ENCODE measurements around the gene ENOX2.

ENOX2 gene

GRCh38 chrX:130778773-130779172 lies 124.2 kb downstream of the ENOX2 start:
- FAIRE-seq (no peak), DNase-seq (ENCODE audit: insufficient read length, low spot score) (no peak)
- TF ChIP-seq CTCF (IDR thresholded peaks at IDR 0.05; ENCODE audit: insufficient read depth, missing control alignments), result no peak

DNA sequence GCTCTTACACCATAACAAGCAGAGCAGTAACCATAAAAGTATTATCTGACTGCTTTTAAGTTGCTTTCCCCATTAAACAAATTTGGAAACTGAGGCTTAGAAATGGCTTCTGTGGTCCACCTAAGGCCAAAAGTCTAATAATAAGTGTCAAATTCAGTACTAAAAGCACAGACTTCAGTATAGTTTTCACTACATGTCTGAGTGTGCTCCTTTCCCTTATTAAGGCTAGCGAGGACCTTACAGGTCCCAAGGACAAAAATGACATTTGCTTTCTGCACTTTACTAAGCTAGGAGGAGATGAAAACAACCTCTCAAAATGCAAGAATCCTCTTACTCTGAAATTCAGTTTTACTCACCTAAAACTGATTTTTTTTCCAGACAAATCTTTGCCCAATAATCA lies 127.2 kb downstream of the ENOX2 start:
- no peak for TF ChIP-seq CTCF (IDR thresholded peaks at IDR 0.05; ENCODE audit: insufficient read depth, missing control alignments)
- DNase-seq (ENCODE audit: insufficient read length, low spot score) (no peak), FAIRE-seq (no peak)

DNA sequence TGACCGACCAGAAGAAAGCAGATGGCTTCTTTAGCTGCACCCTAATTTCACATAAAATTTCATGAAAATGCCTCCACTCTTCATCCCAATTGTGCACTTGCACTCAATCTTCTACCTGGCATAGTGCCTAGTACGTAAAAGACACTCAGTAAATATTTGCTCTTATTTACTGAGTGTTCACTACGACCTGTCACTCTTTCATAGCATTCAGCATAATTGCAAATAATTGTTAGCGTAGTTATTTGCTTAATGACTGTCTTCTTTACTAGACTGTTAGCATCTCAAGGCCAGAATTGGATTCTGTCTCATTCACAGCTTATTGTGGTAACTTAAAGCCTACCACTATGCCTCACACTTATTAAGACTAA lies 130.2 kb downstream of the ENOX2 start:
- DNase-seq (ENCODE audit: insufficient read length, low spot score) (no peak), FAIRE-seq (no peak)

DNA sequence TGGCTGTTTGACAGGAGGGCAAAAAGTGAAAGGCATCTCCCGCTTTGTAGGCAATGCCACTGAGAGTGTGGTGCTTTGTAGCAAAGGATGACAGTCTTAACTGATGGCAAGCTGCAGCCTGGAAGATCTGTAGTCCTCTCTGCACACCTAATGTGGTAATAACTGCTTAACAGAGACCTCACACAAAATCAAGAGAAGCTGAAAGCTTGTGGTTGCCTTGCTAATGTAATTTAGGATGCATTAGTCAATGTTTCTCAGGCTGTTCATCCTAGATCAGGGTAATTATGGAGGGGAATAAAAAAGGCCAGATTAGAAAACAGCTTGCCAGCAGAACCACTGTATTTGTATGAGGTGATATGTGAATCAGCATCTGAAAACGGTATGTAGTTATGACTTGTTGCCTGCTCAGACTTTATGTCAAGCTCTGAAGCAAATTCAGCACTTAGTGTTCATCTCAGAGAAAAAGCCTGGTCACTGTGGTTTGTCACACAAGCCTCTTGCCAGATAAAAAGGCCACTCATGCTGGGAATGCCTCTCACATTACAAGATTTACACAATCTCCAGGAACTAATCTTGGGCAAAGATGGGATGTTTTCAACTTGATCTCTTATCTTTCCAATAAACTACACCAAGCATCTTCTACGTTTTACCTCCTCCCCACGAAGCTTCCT lies 130.8 kb downstream of the ENOX2 start:
- FAIRE-seq (no peak), DNase-seq (ENCODE audit: insufficient read length, low spot score) (no peak)
- TF ChIP-seq CTCF (IDR thresholded peaks at IDR 0.05; ENCODE audit: insufficient read depth, missing control alignments), result no peak

More for the DNA sequence above, 130.2 kb downstream of the ENOX2 start:
- TF ChIP-seq CTCF (IDR thresholded peaks at IDR 0.05; ENCODE audit: insufficient read depth, missing control alignments), result no peak

GRCh38 chrX:130771648-130772047 lies 131.4 kb downstream of the ENOX2 start:
- DNase-seq (ENCODE audit: insufficient read length, low spot score) (no peak), FAIRE-seq (no peak)
- TF ChIP-seq CTCF (IDR thresholded peaks at IDR 0.05; ENCODE audit: insufficient read depth, missing control alignments), result no peak

- no peak for TF ChIP-seq CTCF (IDR thresholded peaks at IDR 0.05; ENCODE audit: insufficient read depth, missing control alignments)
- FAIRE-seq (no peak), DNase-seq (ENCODE audit: insufficient read length, low spot score) (no peak)
Observed at GRCh38 chrX:130771230-130771629, 131.8 kb downstream of the ENOX2 start.

DNA sequence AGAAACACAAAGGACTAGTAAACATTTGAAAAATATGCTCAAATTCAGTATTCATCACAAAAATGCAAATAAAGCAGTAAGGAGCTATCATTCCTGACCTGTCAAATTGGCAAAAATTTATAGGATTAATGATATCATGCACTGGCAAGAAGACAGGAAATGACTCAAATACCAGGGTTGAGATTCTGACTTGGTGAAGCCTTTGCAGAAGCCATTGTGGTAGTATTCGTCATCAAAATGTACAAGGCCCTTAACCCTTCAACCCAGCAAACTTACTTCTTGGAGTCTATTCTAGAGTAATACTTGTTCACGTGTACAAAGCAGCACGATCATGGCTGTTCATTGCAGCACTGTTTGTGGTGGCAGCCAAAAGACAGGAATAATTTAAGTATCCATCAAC lies 132.4 kb downstream of the ENOX2 start:
- FAIRE-seq (no peak), DNase-seq (ENCODE audit: insufficient read length, low spot score) (no peak)
- TF ChIP-seq CTCF (IDR thresholded peaks at IDR 0.05; ENCODE audit: insufficient read depth, missing control alignments), result no peak
